Measurements from ENCODE around the gene PAPPA.

PAPPA gene

DNA sequence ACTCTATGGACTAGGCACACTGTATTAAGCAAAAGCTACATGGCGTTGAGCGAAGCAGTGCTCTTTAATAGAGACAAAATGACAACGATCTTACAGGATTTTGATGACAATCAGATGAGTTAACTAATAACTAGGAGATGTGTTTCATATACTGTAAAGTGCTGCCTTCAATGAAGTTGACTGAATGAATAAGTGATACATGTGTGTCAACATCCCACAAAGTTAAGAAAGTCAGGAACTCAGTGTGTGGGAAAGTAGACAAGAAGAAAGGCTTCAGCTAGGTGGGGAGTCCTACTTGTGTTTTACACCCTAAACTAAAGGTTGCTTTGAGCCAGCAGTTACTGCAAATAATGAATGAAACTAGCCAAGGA lies 79.6 kb downstream of the PAPPA start:
- no peaks in the 10 kb centered on the region for H3K9me3 ChIP-seq (ENCODE audit: control insufficient read depth in 2 of 2, low read length in 2 of 2)
- H3K4me3 ChIP-seq (ENCODE audit: low read length in 2 of 2) = no peak overlapping the region
- no peaks in the 10 kb centered on the region for H3K36me3 ChIP-seq (ENCODE audit: control insufficient read depth in 2 of 2, insufficient read depth in 2 of 2, low read length in 2 of 2)
- no peaks in the 10 kb centered on the region for H3K27me3 ChIP-seq (ENCODE audit: control insufficient read depth in 1 of 2, insufficient read depth in 2 of 2, low read length in 2 of 2)
- H3K4me1 ChIP-seq (ENCODE audit: control insufficient read depth, insufficient read depth, low read length) = peaks cover 4% of the 10 kb centered on the region
- no peak overlapping the region for H3K9ac ChIP-seq (ENCODE audit: low read length in 2 of 2)
- no peak overlapping the region for H3K27ac ChIP-seq (ENCODE audit: low read length)

- H3K4me1 ChIP-seq (ENCODE audit: control insufficient read depth, insufficient read depth, low read length) = peaks cover 2% of the 10 kb centered on the region
- no peaks in the 10 kb centered on the region for H3K27me3 ChIP-seq (ENCODE audit: control insufficient read depth in 1 of 2, insufficient read depth in 2 of 2, low read length in 2 of 2)
- no peak overlapping the region for H3K27ac ChIP-seq (ENCODE audit: low read length)
- no peaks in the 10 kb centered on the region for H3K9me3 ChIP-seq (ENCODE audit: control insufficient read depth in 2 of 2, low read length in 2 of 2)
- no peaks in the 10 kb centered on the region for H3K36me3 ChIP-seq (ENCODE audit: control insufficient read depth in 2 of 2, insufficient read depth in 2 of 2, low read length in 2 of 2)
- no peak overlapping the region for H3K4me3 ChIP-seq (ENCODE audit: low read length in 2 of 2)
- no peak overlapping the region for H3K9ac ChIP-seq (ENCODE audit: low read length in 2 of 2)
Observed at GRCh38 chr9:116234081-116234480, 80.5 kb downstream of the PAPPA start.

DNA sequence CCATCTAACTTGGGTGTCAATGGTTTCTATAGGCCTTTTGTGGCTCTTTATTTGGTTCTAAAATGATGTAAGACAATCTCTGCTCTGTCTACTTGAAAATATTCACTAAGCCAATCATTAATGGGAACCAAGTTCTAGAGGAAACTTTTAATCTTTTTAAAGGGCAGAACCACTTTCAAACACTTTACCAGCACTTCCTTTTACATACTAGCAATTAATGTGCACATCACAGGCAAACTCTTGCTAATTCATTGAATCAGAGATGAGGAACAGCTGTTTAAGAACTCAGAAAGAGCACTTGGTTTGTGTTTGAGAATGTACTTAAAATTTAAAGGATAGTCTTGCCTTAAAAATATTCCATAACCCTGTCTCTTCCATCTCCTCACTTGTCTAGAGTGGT lies 83.4 kb downstream of the PAPPA start:
- Histone ChIP-seq H3K9ac (ENCODE audit: low read length in 2 of 2) (no peak overlapping the region), H3K4me3 (ENCODE audit: low read length in 2 of 2) (no peak overlapping the region), H3K36me3 (ENCODE audit: control insufficient read depth in 2 of 2, insufficient read depth in 2 of 2, low read length in 2 of 2) (no peaks in the 10 kb centered on the region), H3K4me1 (ENCODE audit: control insufficient read depth, insufficient read depth, low read length) (peaks cover 2% of the 10 kb centered on the region), H3K27ac (ENCODE audit: low read length) (no peak overlapping the region), H3K9me3 (ENCODE audit: control insufficient read depth in 2 of 2, low read length in 2 of 2) (no peaks in the 10 kb centered on the region), H3K27me3 (ENCODE audit: control insufficient read depth in 1 of 2, insufficient read depth in 2 of 2, low read length in 2 of 2) (no peaks in the 10 kb centered on the region)

- H3K4me3 ChIP-seq (ENCODE audit: low read length in 2 of 2) = no peak overlapping the region
- no peaks in the 10 kb centered on the region for H3K36me3 ChIP-seq (ENCODE audit: control insufficient read depth in 2 of 2, insufficient read depth in 2 of 2, low read length in 2 of 2)
- H3K4me1 ChIP-seq (ENCODE audit: control insufficient read depth, insufficient read depth, low read length) = peaks cover 2% of the 10 kb centered on the region
- no peak overlapping the region for H3K27ac ChIP-seq (ENCODE audit: low read length)
- H3K27me3 ChIP-seq (ENCODE audit: control insufficient read depth in 1 of 2, insufficient read depth in 2 of 2, low read length in 2 of 2) = no peaks in the 10 kb centered on the region
- H3K9me3 ChIP-seq (ENCODE audit: control insufficient read depth in 2 of 2, low read length in 2 of 2) = no peaks in the 10 kb centered on the region
- no peak overlapping the region for H3K9ac ChIP-seq (ENCODE audit: low read length in 2 of 2)
Observed at GRCh38 chr9:116237456-116237855, 83.9 kb downstream of the PAPPA start.

GRCh38 chr9:116238225-116238624 lies 84.6 kb downstream of the PAPPA start:
- no peak overlapping the region for H3K9ac ChIP-seq (ENCODE audit: low read length in 2 of 2)
- no peaks in the 10 kb centered on the region for H3K27me3 ChIP-seq (ENCODE audit: control insufficient read depth in 1 of 2, insufficient read depth in 2 of 2, low read length in 2 of 2)
- H3K4me1 ChIP-seq (ENCODE audit: control insufficient read depth, insufficient read depth, low read length) = peaks cover 2% of the 10 kb centered on the region
- H3K36me3 ChIP-seq (ENCODE audit: control insufficient read depth in 2 of 2, insufficient read depth in 2 of 2, low read length in 2 of 2) = no peaks in the 10 kb centered on the region
- H3K4me3 ChIP-seq (ENCODE audit: low read length in 2 of 2) = no peak overlapping the region
- H3K27ac ChIP-seq (ENCODE audit: low read length) = no peak overlapping the region
- no peaks in the 10 kb centered on the region for H3K9me3 ChIP-seq (ENCODE audit: control insufficient read depth in 2 of 2, low read length in 2 of 2)

- Histone ChIP-seq H3K36me3 (ENCODE audit: control insufficient read depth in 2 of 2, insufficient read depth in 2 of 2, low read length in 2 of 2) (no peaks in the 10 kb centered on the region), H3K9me3 (ENCODE audit: control insufficient read depth in 2 of 2, low read length in 2 of 2) (no peaks in the 10 kb centered on the region), H3K4me3 (ENCODE audit: low read length in 2 of 2) (no peak overlapping the region), H3K4me1 (ENCODE audit: control insufficient read depth, insufficient read depth, low read length) (no peaks in the 10 kb centered on the region), H3K27ac (ENCODE audit: low read length) (no peak overlapping the region), H3K27me3 (ENCODE audit: control insufficient read depth in 1 of 2, insufficient read depth in 2 of 2, low read length in 2 of 2) (no peaks in the 10 kb centered on the region), H3K9ac (ENCODE audit: low read length in 2 of 2) (no peak overlapping the region)
Observed at GRCh38 chr9:116238776-116239340, 85.3 kb downstream of the PAPPA start.

DNA sequence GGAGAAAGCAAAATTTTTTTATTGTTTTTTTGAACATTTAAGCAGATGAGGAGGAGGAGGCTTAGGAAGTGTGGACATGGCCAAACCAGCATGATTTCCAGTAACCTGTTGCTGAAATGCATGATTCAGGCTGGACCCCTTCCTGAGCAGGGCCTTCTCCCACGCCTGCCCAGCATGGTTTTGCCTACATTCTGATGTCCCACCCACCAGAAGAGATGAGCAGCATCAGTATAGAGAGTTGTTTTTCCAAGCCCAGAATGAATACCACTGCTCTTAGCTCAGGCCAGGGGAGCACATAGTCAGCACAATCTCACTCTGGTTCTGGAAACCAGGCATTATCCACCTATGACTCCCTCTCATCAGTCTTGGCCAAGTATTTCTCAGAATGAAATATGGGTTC lies 90.1 kb downstream of the PAPPA start:
- H3K9ac ChIP-seq (ENCODE audit: low read length in 2 of 2) = no peak overlapping the region
- no peaks in the 10 kb centered on the region for H3K9me3 ChIP-seq (ENCODE audit: control insufficient read depth in 2 of 2, low read length in 2 of 2)
- no peak overlapping the region for H3K27ac ChIP-seq (ENCODE audit: low read length)
- H3K4me3 ChIP-seq (ENCODE audit: low read length in 2 of 2) = no peak overlapping the region
- H3K4me1 ChIP-seq (ENCODE audit: control insufficient read depth, insufficient read depth, low read length) = no peaks in the 10 kb centered on the region
- H3K27me3 ChIP-seq (ENCODE audit: control insufficient read depth in 1 of 2, insufficient read depth in 2 of 2, low read length in 2 of 2) = no peaks in the 10 kb centered on the region
- H3K36me3 ChIP-seq (ENCODE audit: control insufficient read depth in 2 of 2, insufficient read depth in 2 of 2, low read length in 2 of 2) = no peaks in the 10 kb centered on the region

GRCh38 chr9:116247284-116247683 lies 93.7 kb downstream of the PAPPA start:
- Histone ChIP-seq H3K9me3 (ENCODE audit: control insufficient read depth in 2 of 2, low read length in 2 of 2) (no peaks in the 10 kb centered on the region), H3K9ac (ENCODE audit: low read length in 2 of 2) (no peak overlapping the region), H3K4me3 (ENCODE audit: low read length in 2 of 2) (no peak overlapping the region), H3K27me3 (ENCODE audit: control insufficient read depth in 1 of 2, insufficient read depth in 2 of 2, low read length in 2 of 2) (no peaks in the 10 kb centered on the region), H3K4me1 (ENCODE audit: control insufficient read depth, insufficient read depth, low read length) (no peaks in the 10 kb centered on the region), H3K36me3 (ENCODE audit: control insufficient read depth in 2 of 2, insufficient read depth in 2 of 2, low read length in 2 of 2) (no peaks in the 10 kb centered on the region), H3K27ac (ENCODE audit: low read length) (no peak overlapping the region)

DNA sequence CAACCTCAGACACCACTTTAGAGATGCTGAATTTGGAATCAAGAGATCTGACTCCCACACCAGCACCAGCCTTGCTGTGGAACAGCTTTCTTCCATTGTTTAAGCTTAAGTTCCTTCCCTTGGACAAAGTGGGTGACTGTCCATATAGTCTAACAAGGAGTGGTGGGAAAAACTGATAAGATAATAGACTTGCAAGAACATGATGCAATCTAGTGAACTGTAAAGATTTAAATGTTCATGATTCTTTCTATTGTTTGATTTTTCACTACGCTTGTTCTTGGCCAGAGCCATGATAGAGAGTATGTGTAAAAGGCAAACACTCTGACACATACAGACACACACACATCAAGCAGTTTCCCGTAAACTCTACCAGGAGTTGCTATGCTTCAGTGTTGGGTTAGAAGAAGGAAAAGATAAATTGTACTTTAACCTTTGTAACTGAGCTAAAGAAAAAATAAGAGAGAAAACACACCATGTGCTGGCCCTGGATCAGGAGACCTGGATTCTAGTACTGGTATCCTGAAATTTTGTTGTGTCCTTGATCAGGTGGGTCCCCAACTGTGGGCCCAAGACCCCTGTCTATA lies 94.3 kb downstream of the PAPPA start:
- Histone ChIP-seq H3K4me3 (ENCODE audit: low read length in 2 of 2) (no peak overlapping the region), H3K4me1 (ENCODE audit: control insufficient read depth, insufficient read depth, low read length) (no peaks in the 10 kb centered on the region), H3K9ac (ENCODE audit: low read length in 2 of 2) (no peak overlapping the region), H3K27me3 (ENCODE audit: control insufficient read depth in 1 of 2, insufficient read depth in 2 of 2, low read length in 2 of 2) (no peaks in the 10 kb centered on the region), H3K9me3 (ENCODE audit: control insufficient read depth in 2 of 2, low read length in 2 of 2) (no peaks in the 10 kb centered on the region), H3K36me3 (ENCODE audit: control insufficient read depth in 2 of 2, insufficient read depth in 2 of 2, low read length in 2 of 2) (no peaks in the 10 kb centered on the region), H3K27ac (ENCODE audit: low read length) (no peak overlapping the region)

GRCh38 chr9:116250891-116251290 lies 97.3 kb downstream of the PAPPA start:
- H3K9me3 ChIP-seq (ENCODE audit: control insufficient read depth in 2 of 2, low read length in 2 of 2) = no peaks in the 10 kb centered on the region
- no peak overlapping the region for H3K27ac ChIP-seq (ENCODE audit: low read length)
- H3K4me3 ChIP-seq (ENCODE audit: low read length in 2 of 2) = no peak overlapping the region
- no peak overlapping the region for H3K9ac ChIP-seq (ENCODE audit: low read length in 2 of 2)
- H3K4me1 ChIP-seq (ENCODE audit: control insufficient read depth, insufficient read depth, low read length) = no peaks in the 10 kb centered on the region
- no peaks in the 10 kb centered on the region for H3K27me3 ChIP-seq (ENCODE audit: control insufficient read depth in 1 of 2, insufficient read depth in 2 of 2, low read length in 2 of 2)
- H3K36me3 ChIP-seq (ENCODE audit: control insufficient read depth in 2 of 2, insufficient read depth in 2 of 2, low read length in 2 of 2) = no peaks in the 10 kb centered on the region

- no peak overlapping the region for H3K4me3 ChIP-seq (ENCODE audit: low read length in 2 of 2)
- no peaks in the 10 kb centered on the region for H3K4me1 ChIP-seq (ENCODE audit: control insufficient read depth, insufficient read depth, low read length)
- H3K9me3 ChIP-seq (ENCODE audit: control insufficient read depth in 2 of 2, low read length in 2 of 2) = no peaks in the 10 kb centered on the region
- no peaks in the 10 kb centered on the region for H3K27me3 ChIP-seq (ENCODE audit: control insufficient read depth in 1 of 2, insufficient read depth in 2 of 2, low read length in 2 of 2)
- H3K9ac ChIP-seq (ENCODE audit: low read length in 2 of 2) = no peak overlapping the region
- H3K36me3 ChIP-seq (ENCODE audit: control insufficient read depth in 2 of 2, insufficient read depth in 2 of 2, low read length in 2 of 2) = no peaks in the 10 kb centered on the region
- H3K27ac ChIP-seq (ENCODE audit: low read length) = no peak overlapping the region
Observed at GRCh38 chr9:116251366-116251765, 97.8 kb downstream of the PAPPA start.

Measured in stomach smooth muscle (tissue), 2 donors.